ENCODE data around the gene HHAT.
"Not testable (repeated sequence)": the region's sequence is repeated elsewhere in the genome, so short reads cannot be mapped to it uniquely, and the experiment has no call there.

Gene HHAT

DNA sequence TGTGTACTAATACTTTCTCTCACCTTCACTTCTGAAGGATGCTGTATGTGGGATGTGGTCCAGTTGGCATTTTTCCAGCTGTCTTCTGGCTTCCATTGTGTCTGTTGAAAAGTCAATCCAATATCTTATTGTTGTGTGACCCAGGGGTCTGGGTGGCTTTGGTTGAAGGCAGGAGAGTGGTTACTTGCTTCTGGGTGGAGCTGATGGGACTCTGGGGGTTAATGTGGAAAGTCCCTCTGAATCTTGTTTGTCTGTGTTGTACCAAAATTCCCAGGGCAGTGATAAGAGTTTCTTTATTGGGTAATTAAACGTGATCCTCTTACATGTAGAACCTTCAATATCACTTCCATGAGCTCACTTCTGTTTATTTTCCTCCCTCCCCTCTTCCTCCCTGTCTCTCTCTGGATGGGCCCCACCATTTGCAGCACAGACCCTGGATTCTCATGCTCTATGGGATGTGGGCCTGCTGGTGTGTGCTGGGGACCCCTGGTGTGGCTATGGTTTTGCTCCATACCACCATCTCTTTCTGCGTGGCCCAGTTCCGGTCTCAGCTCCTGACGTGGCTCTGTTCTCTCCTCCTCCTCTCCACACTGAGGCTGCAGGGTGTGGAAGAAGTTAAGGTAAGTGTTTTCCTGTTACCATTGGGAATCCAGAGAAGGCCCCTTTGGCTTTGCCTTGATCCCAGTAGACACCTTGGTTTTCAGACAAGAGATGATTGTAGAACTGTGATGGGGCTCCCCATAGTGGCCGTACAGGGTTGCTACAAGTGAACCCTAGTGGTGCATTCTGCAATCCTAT, 71.5 kb downstream of the HHAT start:
- peak; percentile 48 to 55 for DNase-seq

DNA sequence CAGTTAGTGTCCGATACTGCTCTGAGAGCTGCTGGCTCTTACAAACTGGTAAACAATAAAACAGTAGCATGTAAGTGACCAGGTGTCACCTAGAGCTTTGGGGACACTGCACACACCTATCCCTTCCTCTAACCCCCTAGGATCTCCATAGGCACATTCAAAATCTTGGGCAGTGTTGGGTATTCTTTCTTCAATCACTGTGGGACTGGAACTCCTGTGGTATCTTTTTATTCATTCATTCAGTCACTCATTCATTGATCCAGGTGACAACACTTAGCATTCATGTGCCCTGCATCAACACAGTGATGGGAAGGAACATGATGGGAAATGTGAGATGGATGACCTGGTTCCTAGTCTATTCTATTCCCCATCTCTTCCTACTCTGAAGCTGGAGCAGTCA, 73.9 kb downstream of the HHAT start:
- DNase-seq = no peak

DNA sequence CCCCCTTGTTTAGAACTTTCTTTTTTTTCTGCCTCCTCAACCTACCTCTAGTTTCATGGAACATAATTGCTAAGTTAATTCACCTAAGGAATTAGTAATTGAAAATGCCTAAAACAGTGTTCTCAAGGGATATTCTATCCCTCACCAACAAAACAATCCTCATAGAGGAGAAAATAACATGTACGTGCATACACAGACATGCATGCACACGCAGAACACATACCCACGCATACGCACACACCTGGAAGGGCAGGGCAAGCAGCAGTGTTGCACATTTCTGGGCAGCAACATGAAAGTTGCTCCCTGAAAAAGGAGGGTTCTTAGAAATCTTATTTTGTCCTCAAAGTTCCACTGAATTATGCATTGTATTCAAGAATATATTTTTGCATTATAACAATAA, 76.6 kb downstream of the HHAT start:
- no peak for DNase-seq

DNA sequence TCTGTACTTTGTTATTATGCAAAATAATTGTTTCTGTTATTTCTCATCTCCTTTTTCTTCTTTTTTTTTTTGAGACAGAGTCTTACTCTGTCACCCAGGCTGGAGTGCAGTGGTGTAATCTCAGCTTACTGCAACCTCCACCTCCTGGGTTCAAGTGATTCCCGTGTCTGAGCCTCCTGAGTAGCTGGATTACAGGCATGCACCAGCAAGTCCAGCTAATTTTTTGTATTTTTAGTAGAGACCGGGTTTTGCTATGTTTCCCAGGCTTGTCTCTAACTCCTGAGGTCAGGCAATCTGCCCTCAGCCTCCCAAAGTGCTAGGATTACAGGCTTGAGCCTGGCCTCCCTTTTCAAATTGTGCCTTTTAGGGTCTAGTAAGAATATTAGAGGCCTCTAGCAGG, 77.6 kb downstream of the HHAT start:
- not testable (repeated sequence) for DNase-seq

DNA sequence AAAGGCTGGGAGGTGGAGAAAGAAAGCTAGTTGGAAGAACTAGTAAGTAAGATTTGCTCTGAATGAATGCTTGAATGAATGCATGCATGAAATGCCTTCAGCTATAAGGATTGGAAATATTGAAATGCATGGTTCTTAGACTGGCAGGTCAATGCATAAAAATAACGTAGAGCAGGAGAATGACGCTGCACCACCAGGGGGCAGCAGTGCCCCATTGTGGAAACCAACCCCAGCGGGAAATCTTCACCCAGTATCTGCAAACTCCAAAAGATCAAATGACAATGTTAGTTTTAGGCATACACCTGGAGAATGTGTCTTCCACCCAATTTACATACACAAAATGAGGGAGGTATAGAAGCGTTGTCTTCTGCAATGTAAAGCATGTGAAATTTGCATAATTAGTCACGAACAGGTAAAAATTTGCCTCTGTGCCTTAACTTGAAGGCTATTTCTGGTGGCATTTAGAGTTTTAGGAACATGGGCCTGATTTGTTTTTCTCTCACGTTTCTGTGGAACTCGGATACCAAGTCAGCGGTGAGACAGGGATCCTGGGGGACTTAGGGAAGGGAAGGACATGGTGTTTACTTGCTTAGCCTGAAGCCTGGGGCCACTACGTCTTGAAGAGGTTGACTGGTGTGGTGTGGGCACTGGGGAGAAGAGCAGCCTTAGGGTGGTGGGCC, 78.6 kb downstream of the HHAT start:
- DNase-seq = peak; percentile 87

DNA sequence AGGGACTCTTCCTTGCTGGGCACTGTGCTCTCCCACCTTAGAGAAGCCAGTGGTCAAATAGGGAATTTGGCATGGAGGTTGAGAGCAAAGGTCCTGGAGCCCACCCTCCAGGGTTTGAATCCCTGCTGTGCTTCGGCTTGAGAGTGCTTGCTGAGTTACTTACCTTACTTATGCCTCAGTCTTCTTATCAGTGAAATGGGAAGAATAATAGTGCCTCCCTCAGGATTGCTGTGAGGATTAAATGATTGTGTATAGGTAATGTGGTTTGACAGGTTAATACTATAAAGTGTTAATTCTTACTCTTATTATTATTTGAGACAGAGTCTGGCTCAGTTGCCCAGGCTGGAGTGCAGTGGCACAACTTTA, 79.2 kb downstream of the HHAT start:
- no peak for DNase-seq

DNA sequence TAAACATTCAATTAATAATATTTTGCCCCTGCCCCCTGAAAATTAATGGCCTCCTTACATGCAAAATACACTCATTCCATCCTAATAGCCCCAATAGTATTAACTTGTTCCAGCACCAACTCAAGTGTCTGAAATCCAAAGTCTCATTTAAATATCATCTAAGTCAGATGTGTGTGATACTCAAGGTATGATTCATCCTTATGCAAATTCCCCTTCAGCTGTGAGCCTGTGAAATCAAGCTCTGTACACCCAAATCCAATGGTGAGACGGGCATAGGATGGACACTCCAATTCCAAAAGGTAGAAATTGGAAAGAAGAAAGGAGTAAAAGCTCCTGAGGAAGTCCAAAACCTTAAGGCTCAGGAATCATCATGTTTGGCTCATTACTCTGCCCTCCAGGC, 83.5 kb downstream of the HHAT start:
- no peak for DNase-seq

DNA sequence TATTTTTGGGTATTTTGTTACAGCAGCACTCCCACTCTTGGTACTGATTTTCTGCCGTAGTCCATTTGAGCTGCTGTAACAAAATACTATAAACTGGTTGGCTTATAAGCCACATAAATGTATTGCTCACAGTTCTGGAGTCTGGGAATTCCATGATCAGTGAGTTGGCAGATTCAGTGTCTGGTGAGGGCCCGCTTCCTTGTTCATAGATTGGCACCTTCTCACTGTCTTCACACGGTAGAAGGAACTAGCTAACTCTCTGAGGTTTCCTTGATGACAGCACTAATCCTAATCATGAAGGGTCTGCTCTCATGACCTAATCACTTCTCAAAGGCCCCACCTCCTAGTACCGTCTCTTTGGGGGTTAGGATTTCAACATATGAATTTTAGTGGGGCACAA, 85.2 kb downstream of the HHAT start:
- DNase-seq = no peak

DNA sequence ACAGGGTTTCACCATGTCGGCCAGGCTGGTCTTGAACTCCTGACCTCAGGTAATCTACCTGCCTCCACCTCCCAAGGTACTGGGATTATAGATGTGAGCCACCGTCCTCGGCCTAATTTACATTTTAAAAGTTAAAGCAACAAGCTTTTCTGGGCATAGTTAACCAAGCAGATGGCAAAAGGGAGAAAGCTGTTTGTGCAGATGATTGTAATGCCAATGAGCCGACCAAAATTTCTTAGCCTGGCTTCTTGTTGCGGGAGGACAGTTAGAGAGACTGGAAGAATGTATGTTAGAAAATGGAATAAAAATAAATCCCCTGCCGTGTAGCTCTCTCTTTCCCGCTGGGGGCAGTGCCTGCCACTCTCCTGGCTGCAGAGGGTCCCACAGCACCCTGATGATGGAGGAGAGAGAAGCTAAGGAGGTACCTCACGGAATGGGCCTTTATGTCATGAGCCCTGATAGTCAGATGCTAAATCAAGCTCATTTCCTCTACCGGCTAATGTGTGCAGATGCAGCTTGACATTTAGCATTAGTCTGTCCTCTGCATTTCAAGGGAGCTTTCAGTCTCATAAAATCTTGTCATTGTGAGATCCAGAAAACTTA, 87.2 kb downstream of the HHAT start:
- no peak for DNase-seq

DNA sequence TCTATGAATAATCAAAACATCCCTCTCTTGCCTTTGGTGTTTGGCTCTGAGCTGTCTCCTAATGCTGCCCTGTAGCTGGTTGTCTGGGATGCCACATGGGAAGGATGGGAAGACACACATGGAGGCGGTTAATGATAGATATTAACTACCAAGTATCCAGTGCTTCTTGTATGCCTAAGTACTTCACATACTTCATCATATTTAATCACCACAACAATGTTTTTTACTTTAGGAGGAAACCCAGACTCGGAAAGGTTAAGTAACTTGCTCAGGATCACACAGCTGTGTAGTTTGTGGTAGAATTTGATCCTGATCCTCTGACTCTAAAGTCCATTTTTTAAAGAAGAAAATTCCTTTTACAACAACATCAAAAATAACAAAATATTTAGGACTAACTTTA, 88.0 kb downstream of the HHAT start:
- DNase-seq = no peak

DNA sequence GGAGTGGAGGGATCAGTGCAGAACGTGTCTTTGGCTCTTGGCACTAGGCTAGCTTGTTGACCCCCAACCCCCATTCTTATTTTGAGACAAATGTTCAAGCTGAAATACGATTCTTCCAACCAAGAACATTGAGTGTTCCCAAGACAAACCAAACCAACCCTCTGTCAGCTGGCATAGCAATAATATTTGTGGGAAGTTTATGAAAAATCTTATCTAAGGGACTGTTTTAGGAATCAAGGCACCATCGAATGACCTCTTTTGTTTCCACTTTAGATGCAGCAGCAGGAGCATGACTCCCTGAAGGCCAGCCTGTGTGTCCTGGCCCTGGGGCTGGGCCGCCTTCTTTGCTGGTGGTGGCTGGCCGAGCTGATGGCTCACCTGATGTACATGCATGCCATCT, 89.2 kb downstream of the HHAT start:
- no peak for DNase-seq

DNA sequence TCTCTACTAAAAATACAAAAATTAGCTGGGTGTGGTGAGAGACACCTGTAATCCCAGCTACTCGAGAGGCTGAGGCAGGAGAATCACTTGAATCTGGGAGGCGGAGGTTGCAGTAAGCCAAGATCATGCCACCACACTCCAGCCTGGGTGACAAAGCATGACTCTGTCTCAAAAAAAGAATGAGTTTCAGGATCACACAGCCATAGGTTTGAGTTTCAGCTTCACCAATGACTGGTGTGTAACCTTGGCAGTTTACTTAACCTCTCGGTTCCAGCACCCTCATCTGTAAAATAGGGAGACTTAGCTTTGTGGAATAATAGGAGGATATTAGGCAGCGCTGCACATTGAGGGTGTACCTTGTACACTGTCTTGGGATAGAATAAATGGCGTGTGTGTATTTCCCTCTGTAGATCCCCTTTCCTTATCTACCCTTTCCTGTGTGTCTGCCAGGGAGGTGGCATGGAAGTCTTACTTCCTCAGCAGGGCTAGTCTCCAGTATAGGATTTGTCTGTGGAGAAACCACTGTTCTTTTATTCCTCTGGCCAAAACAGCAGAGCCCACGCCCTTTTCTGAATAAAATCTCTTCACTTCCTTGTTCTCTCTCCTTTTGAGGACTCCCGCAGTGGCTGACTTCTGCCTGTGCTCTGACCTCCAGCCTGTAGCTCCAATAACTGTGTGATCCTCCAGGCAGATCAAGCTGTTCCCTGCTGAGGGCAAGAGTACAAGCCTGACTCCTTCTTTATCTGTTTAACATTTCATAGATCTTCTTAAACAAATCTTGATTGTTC, 90.4 kb downstream of the HHAT start:
- DNase-seq = no peak

DNA sequence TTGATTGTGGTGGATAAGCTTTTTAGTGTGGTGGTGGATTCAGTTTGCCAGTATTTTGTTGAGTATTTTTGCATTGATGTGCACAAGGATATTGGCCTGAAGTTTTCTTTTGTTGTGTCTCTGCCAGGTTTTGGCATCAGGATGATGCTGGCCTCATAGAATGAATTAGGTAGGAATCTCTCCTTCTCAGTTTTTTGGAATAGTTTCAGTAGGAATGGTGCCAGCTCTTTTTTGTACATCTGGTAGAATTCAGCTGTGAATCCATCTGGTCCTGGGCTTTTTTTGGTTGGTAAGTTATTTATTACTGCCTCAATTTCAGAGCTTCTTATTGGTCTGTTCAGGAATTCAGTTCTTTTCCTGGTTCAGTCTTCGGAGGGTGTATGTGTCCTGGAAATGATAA, 98.0 kb downstream of the HHAT start:
- DNase-seq = not testable (repeated sequence)

DNA sequence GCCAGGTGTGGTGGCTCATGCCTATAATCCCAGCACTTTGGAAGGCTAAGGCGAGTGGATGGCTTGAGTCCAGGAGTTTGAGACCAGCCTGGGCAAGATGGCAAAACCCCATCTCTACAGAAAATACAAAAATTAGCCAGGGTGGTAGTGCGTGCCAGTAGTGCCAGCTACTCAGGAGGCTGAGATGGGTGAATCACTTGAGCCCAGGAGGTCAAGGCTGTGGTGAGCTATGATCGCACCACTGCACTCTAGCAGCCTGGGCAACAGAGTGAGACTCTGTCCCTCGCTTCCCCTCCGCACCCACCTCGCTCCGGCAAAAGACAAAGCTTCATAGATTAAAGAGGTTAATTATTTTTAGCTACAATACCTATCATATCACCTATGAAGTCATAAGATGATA, 100.0 kb downstream of the HHAT start:
- no peak for DNase-seq

DNA sequence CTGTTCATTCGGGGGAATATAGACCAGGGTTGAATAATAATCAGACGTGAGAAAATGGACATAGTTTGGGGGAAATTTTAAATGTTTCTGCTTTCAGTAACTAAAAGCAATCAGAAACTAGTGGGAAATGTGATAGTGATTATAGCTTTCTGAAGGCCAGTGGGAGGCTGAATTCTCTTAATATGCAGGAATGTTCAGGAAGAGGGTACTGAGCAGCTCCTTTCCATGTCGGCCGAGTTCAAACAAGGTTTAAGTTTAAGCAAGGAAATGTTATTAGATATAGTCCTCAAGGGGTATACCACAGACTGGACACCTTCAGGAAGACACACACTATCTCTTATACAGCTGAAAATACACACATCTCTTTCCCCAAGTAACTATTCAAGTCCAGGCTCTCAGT, 105.5 kb downstream of the HHAT start:
- DNase-seq = no peak

DNA sequence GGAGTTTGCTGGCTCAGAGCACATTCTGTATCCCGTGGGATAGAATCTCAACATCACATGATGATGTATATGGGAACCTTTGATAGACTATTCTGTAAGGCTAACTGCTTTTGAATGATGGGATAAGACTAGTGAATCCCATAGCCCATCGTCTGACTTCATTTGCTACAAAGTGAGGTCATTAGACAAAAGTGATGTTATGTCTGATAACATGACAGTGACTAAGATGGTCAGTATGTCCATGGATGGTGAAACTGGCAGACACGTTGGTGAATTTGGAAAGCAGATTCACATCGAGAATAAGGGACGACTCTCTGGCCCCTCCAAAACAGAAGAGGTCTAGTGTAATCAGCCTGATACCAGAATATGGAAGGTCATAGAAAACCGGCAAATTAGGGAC, 108.4 kb downstream of the HHAT start:
- DNase-seq = no peak

DNA sequence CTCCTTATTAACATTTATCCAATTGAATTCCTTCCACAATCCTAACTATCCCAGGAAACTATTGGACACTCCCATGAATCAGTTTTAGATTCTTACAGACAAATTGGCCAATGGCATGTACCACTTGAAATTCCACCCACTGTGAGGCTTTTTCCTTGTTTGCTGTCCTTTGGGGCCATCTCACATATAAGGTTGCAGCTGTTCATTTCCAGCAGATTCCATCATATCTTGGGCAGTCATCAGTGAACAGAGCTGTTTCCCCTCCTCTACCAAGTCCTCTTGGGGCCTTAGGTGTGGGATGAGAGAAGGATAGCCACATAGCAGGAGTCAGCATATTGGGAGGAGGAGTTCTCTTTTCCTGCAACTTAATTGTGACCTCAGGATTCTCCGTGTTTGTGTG, 109.1 kb downstream of the HHAT start:
- no peak for DNase-seq

DNA sequence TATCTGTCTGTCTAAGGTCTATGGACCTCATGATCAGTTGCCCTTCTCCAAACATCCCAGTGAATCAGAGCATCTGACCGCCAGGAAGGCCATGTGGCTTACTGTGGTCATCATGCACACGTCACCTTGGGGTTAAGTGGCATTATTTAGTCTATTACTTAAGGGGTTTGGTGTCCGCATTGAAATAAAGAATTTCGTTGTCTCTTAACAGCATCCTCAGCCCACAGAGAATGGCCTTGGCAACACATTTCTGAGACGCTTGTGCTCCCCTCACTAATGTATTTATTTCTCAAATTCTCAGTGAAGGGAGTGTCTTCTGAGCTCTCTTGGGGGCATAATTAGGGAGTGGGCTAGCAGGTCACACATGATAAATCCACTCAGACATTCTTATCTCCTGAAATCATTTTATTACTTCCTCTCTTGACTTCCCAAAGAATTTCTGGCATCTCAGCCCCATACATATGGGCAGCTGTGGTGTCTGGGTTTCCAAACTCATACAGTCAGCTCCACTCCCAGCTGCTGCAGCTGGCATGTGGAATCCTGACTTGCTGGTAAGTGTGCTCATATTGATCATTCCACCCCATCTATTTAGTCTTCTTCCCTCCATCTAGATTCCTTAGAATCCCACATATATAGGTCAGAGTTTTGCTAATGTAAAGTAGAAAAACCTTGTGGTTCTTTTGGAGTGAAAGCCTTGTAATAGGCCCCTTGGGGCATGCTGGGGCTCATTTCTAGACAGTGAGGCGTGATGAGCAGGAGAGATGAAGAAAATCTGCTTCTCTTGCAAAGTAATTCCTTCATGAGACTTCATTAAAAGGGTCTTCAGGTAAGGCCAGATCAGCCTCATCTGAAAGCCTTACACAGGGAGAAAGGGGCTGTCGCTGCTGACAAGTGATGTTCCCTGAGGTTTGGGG, 110.5 kb downstream of the HHAT start:
- DNase-seq = no peak

DNA sequence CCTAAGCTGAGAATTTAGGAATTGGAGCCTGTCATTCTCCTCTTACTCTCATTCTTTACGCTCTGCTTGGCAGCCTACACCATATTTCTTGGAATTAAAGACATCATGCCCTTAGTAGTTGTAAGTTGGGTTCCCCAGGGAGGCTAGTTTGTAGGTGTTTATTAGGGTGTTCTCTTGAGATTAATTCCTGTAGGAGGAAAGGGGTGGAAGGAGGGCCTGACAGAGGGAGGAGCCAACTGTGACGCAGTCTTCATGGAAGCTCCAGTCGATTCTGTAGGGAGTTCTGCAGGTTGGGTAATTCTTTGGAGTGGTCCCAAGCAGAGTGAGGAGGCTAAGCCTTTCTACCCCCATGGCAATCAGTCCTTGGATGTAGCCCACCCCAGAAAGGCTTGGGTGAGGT, 111.4 kb downstream of the HHAT start:
- DNase-seq = no peak

DNA sequence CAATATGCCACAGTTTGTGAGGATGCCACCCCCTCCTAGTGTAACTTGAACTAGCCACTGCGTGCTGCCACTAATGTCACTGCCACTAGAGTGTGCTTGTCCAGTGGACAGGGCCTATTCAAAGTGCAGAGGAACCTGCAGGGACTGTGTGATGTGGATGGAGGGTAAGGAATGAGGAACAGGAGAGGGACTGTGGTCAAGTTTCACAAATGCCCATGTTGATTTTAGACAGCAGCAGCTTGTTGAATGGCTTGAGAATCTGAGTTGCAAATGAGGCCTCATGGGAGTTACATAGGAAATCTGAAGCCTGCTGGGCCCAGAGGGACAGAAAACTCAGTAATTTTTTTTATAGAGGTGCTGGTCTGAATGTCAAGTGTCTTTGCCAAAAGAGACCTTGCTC, 112.3 kb downstream of the HHAT start:
- DNase-seq = no peak

DNA sequence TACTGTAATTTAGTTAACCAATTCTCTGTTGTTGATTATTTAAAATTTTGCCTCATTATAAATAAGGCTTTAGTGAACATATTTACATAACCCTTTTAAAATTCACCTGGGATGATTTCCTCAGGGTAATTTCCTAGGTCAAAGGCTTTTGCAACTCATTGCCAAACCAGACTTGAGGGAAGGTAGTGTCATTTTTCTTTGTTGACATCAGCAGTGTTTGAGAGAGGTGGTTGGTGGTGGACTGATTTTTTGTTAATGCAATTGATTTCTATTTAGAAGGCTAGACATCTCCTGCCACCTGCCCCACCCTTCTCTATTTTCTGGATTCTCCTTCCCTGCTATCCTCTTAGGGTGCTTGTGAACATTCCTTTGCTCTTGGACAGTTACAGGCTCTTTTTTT, 116.8 kb downstream of the HHAT start:
- DNase-seq = no peak

DNA sequence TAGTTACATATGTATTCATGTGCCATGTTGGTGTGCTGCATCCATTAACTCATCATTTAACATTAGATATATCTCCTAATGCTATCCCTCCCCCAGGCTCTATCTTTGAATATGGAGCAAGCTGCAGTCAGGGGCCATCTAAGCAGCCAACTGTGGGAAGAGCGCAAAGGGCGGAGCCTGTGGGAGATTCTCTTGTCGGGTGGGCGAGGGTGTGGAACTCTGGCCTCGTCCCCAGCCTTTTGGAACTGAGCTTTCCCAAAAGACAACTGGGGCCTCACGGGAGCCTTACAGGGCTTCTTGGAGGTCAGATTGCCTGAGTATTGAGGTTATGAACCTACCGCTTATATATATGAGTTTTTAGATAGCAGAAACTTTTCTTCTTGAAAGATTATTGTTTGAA, 117.2 kb downstream of the HHAT start:
- no peak for DNase-seq

DNA sequence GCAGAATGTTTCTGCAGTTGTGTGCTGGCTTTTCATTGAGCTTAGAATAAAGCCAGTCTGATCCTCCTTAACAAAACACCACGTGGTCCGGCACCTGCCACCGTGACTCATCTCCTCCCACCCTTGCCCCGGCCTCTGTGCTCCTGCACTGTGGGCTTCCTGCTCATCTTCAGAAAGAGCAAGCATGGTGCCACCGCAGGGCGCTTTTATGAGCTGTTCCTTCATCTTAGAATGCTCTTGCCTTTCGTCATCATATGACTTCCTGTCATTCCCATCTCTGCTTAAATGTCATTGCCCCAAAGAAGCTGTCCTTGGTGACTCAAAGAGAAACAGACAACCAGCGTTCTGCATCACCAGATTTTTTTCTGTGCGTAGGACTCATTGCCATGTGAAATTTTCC, 117.8 kb downstream of the HHAT start:
- DNase-seq = peak; percentile 82 to 83
